ENCODE measurements around the gene FSTL3.

DNA sequence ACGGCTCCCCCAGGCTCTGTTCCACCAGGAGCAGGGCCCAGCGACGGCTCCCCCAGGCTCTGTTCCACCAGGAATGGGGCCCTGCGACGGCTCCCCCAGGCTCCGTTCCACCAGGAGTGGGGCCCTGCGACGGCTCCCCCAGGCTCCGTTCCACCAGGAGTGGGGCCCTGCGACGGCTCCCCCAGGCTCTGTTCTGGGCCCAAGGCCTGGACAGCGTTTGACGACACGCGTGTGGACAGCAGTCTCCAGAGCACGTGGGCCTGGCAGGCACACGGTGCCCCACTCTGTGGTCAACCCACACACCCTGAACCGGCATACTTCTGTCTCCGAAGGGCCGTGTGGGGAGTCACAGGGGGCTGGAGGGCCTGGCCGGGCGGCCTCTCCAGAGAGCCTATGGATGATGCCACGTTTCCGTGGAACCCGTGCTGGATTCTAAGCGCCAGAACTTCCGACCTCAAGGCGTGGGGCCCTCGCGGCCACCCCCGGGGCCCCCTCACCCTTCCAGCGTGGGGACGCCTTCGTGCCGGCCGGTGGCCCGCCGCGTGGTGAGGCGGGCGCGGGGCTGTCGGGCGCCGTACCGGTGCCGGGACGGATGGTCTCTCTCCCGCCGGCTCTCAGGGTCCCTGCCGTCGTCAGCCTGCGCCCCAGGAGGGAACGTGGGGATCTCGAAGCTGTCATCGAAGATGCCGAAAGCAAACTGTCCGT is 24.9 kb upstream of the FSTL3 start:
- TF ChIP-seq POLR2AphosphoS5 (IDR thresholded peaks at IDR 0.05; ENCODE audit: borderline replicate concordance, low read depth, low read length) = no peak
- TF ChIP-seq FOXP2 (optimal IDR thresholded peaks at IDR 0.05; ENCODE audit: control extremely low read depth, extremely low read length, insufficient read depth) = no peak
- no peak for TF ChIP-seq EZH2 (IDR thresholded peaks at IDR 0.05)
